Vagina (tissue), 2 donors: ENCODE data around the gene GABRA5. TPM values are rescaled to one million over a fixed set of nuclear protein-coding genes. Genes with fewer than 3 reads are reported as not detected.
A peak's percentile ranks its signal among the peaks of the same experiment; 100 is the strongest.
"Not testable (repeated sequence)": the region's sequence is repeated elsewhere in the genome, so short reads cannot be mapped to it uniquely, and the experiment has no call there.

ENCODE experiments used
- DNase-seq, 2 donors: peaks; one replicate each; pipeline ENCODE4 v3.0.0-alpha.2; 2017; ENCODE audit errors: extremely low spot score in 2 of 2
- H3K27ac ChIP-seq: fragments of 200-600 bp; sonication (generic); one replicate; pipeline ENCODE4 v1.5.1; 2019
- H3K27me3 ChIP-seq: fragments of 200-600 bp; sonication (generic); one replicate; pipeline ENCODE4 v1.5.1; 2019
- H3K36me3 ChIP-seq, 2 donors: fragments of 200-600 bp; sonication (generic); one replicate each; pipeline ENCODE4 v1.5.1; 2017 to 2019
- H3K4me1 ChIP-seq: fragments of 200-600 bp; sonication (generic); one replicate; pipeline ENCODE4 v1.5.1; 2019
- H3K4me3 ChIP-seq, 2 donors: fragments of 200-600 bp; sonication (generic); 1 replicate in 1 of 2; 2 replicates in 1 of 2; pipeline ENCODE4 v1.5.1; 2016 to 2019
- H3K9me3 ChIP-seq: fragments of 200-600 bp; sonication (generic); one replicate; pipeline ENCODE4 v1.5.1; 2019
- POLR2A ChIP-seq, 2 donors: fragments of 450-650 bp; IDR thresholded peaks; one replicate each; pipeline ENCODE4 v1.6.1; 2017; ENCODE audit warnings: antibody characterized with exemption in 2 of 2, mild to moderate bottlenecking in 2 of 2, moderate library complexity in 2 of 2
- POLR2AphosphoS5 ChIP-seq, 2 donors: sonication (generic); formaldehyde crosslinking; IDR thresholded peaks; one replicate each; pipeline ENCODE4 v1.9.0; 2017; ENCODE audit warnings: antibody characterized with exemption in 2 of 2, mild to moderate bottlenecking in 2 of 2, low read depth in 1 of 2; ENCODE audit not compliant: insufficient read depth in 1 of 2
- intact Hi-C: fragments of 100-400 bp; cut with DNase I; formaldehyde crosslinking; loops from one replicate; pipeline ENCODE4 v1.15.1; 2023
- total RNA-seq: library from RNA; depleted of rRNA; stranded (reverse); fragments of >200 nt; gene quantifications from one replicate; pipeline ENCODE4 v1.2.3, GENCODE V29; 2016
- TF ChIP-seq, protein P1 (sequence below), 3 experiments: fragments of 450-650 bp in 2 of 3; fragments of 200-600 bp in 1 of 3; sonication (generic) in 1 of 3; IDR thresholded peaks; one replicate each; pipeline ENCODE4 v1.5.1; 2017 to 2019; ENCODE audit warnings: antibody characterized with exemption in 3 of 3, mild to moderate bottlenecking in 2 of 3, moderate library complexity in 2 of 3

The GABRA5 gene
- total RNA-seq, 1 donor from 2014 or later: not detected

DNA sequence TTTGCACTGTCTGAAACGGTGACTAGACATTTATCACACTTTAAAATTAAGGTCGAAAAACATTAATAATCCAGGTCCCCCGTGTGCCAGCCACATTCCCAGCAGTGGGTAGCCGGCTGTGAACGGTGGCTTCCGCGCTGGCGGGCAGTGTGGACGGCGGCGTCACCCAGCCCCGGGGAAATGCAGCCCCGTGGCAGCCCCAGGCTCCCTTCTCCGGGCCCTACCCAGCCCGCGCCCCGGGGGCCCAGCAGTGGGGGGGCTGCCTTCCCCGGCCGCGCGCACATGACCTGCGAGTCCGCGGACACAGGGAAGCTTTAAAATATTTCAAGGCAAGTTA lies 25.3 kb downstream of the GABRA5 start:
- Histone ChIP-seq H3K4me1 (peaks cover 10% of the 10 kb centered on the region), H3K9me3 (no peaks in the 10 kb centered on the region), H3K4me3 (peak overlapping the region in 1 of 2 donors; percentile 27), H3K27ac (no peak overlapping the region), H3K36me3 (no peaks in the 10 kb centered on the region), H3K27me3 (no peaks in the 10 kb centered on the region)
- intact Hi-C loops: no loop called here
- TF ChIP-seq, protein P1, sequence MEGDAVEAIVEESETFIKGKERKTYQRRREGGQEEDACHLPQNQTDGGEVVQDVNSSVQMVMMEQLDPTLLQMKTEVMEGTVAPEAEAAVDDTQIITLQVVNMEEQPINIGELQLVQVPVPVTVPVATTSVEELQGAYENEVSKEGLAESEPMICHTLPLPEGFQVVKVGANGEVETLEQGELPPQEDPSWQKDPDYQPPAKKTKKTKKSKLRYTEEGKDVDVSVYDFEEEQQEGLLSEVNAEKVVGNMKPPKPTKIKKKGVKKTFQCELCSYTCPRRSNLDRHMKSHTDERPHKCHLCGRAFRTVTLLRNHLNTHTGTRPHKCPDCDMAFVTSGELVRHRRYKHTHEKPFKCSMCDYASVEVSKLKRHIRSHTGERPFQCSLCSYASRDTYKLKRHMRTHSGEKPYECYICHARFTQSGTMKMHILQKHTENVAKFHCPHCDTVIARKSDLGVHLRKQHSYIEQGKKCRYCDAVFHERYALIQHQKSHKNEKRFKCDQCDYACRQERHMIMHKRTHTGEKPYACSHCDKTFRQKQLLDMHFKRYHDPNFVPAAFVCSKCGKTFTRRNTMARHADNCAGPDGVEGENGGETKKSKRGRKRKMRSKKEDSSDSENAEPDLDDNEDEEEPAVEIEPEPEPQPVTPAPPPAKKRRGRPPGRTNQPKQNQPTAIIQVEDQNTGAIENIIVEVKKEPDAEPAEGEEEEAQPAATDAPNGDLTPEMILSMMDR (IDR thresholded peaks at IDR 0.05): no peak
- no peak for TF ChIP-seq POLR2AphosphoS5 (IDR thresholded peaks at IDR 0.05; ENCODE audit: insufficient read depth in 1 of 2, low read depth in 1 of 2)
- TF ChIP-seq POLR2A (IDR thresholded peaks at IDR 0.05): no peak
- peak in 1 of 2 donors; percentile 42 for DNase-seq

DNA sequence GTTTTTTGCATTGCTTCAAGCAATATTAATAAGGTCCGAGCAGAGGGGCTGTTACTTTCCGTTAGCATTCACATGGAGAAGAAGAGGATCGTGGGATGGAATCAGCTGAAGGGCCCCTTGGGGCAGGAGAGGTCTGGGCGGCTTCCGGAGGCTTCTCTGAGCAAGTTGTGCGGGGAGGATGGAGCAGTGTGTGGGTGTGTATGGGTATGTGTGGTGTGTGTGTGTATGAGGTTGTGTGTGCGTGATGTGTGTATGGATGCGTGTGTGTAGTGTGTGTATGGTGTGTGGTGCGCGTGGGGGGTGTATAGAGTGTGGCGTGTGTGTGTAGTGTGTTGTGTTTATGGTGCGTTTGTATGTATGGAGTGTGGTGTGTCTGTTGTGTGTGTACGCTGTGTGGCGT lies 25.8 kb downstream of the GABRA5 start:
- H3K4me3 ChIP-seq: no peak overlapping the region
- DNase-seq: peak in 1 of 2 donors; percentile 58
- intact Hi-C loops: no loop called here
- TF ChIP-seq POLR2AphosphoS5 (IDR thresholded peaks at IDR 0.05; ENCODE audit: insufficient read depth in 1 of 2, low read depth in 1 of 2) (no peak), POLR2A (IDR thresholded peaks at IDR 0.05) (no peak)
- TF ChIP-seq, protein P1 (IDR thresholded peaks at IDR 0.05): no peak
- H3K4me1 ChIP-seq: peaks cover 10% of the 10 kb centered on the region
- no peaks in the 10 kb centered on the region for H3K27me3 ChIP-seq
- no peaks in the 10 kb centered on the region for H3K9me3 ChIP-seq
- no peaks in the 10 kb centered on the region for H3K36me3 ChIP-seq
- no peak overlapping the region for H3K27ac ChIP-seq

DNA sequence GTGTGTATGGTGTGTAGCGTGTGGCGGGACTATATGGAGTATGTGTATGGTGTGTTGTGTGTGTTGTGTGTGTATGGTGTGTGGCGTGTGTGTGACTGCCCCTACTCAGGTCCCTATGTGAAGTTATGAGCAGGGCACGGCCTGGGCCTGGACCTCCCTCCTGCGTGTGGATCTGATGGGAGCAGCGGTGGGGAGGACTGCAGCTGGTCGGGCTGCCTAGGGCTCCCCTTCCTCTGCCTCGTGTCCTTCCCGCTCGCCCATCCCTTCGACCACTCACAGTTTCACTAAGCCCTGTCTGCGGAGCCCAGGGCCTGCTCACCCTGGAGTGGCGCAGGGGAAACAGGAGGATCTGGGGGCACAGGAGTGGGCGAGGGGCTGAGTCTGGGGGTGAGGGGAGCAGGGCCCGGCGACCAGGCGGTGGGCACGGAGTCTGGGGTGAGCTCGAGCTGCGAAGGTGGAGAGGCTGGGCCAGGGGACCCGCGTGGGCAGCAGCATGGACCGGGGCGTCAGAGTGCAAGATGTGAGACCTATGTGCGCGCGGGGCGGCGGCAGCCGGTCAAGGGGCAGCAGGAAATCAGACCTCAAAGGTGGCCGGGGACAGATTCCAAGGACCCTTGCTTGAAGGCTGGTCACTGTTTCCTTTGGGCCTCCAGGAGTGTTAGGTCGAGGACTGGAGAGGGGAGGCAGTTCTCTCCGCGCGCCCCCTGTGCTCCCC lies 26.6 kb downstream of the GABRA5 start:
- DNase-seq: peak in 1 of 2 donors; percentile 65
- intact Hi-C loops: no loop called here
- H3K4me1 ChIP-seq: peaks cover 10% of the 10 kb centered on the region

DNA sequence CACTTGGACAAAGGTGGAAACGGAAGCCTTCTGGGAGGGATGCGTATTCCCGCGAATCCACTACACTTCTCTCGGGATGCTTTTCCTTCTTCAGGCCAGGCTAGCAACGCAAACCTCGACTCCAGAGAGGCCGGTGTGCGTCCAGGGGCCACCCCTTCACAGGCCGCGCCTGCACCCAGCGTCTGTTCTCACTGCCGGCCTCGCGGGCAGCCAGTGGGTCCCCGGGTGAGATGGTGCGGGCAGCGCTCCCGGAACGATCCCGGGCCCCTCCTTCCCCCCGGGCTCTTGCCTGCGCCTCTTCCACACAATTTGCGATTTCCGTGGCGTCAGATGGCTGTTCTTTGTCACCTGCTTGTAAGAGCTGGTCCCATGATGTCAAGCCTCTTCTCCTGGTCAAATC lies 27.3 kb downstream of the GABRA5 start:
- Histone ChIP-seq H3K27ac (no peak overlapping the region), H3K4me3 (no peak overlapping the region), H3K9me3 (no peaks in the 10 kb centered on the region), H3K36me3 (no peaks in the 10 kb centered on the region), H3K27me3 (no peaks in the 10 kb centered on the region), H3K4me1 (peaks cover 10% of the 10 kb centered on the region)
- TF ChIP-seq POLR2A (IDR thresholded peaks at IDR 0.05) (no peak), POLR2AphosphoS5 (IDR thresholded peaks at IDR 0.05; ENCODE audit: insufficient read depth in 1 of 2, low read depth in 1 of 2) (no peak)
- no peak for DNase-seq
- intact Hi-C loops: no loop called here

More for the DNA sequence above, 26.6 kb downstream of the GABRA5 start:
- no peak overlapping the region for H3K27ac ChIP-seq
- H3K27me3 ChIP-seq: no peaks in the 10 kb centered on the region
- no peak overlapping the region for H3K4me3 ChIP-seq
- no peak for TF ChIP-seq POLR2A (IDR thresholded peaks at IDR 0.05)
- TF ChIP-seq POLR2AphosphoS5 (IDR thresholded peaks at IDR 0.05; ENCODE audit: insufficient read depth in 1 of 2, low read depth in 1 of 2): no peak
- TF ChIP-seq, protein P1 (IDR thresholded peaks at IDR 0.05): no peak
- H3K9me3 ChIP-seq: no peaks in the 10 kb centered on the region
- no peaks in the 10 kb centered on the region for H3K36me3 ChIP-seq

DNA sequence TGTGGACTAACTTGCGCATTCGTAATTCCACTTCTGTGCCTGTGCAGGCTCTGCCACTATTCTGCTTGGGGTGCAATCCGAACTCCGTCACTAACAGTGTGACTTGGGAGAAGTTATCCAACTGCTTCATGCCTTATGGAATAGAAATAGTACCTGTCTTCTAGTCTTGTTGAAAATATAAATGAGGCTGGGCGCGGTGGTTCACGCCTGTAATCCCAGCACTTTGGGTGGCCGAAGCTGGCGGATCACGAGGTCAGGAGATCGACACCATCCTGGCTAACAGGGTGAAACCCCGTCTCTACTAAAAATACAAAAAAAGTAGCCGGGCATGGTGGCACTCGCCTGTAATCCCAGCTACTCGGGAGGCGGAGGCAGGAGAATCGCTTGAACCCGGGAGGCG lies 28.5 kb downstream of the GABRA5 start:
- intact Hi-C loops: not testable (repeated sequence)

DNA sequence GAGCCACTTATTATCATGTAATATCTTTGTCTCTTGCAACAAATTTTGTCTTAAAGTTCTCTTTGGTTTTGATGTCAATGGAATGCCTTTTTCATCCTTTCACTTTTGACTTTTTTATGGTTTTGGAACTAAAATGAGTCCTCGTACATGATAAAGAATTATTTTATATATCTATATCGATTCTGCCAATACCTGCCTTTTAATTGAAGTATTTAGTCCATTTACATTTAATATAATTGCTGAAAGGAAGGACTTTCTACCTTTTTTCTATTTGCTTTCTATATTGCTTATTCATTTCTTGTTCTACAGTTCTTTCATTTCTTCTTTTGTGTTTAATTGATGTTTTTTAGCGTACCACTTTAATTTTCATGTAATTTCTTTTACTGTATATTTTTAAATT lies 32.8 kb downstream of the GABRA5 start:
- no peak for TF ChIP-seq POLR2AphosphoS5 (IDR thresholded peaks at IDR 0.05; ENCODE audit: insufficient read depth in 1 of 2, low read depth in 1 of 2)
- TF ChIP-seq, protein P1 (IDR thresholded peaks at IDR 0.05): no peak
- no peak for TF ChIP-seq POLR2A (IDR thresholded peaks at IDR 0.05)
- Histone ChIP-seq H3K4me1 (no peaks in the 10 kb centered on the region), H3K27me3 (no peaks in the 10 kb centered on the region), H3K36me3 (no peaks in the 10 kb centered on the region), H3K9me3 (no peaks in the 10 kb centered on the region), H3K4me3 (no peak overlapping the region), H3K27ac (no peak overlapping the region)
- no peak for DNase-seq
- intact Hi-C loops: no loop called here

More for the DNA sequence above, 28.5 kb downstream of the GABRA5 start:
- not testable (repeated sequence) for H3K36me3 ChIP-seq, H3K9me3 ChIP-seq, H3K4me3 ChIP-seq, DNase-seq, H3K27ac ChIP-seq, H3K27me3 ChIP-seq
- peaks cover 10% of the 10 kb centered on the region for H3K4me1 ChIP-seq
